Stimulated activated CD8-positive, alpha-beta memory T cell treated with anti-CD3 and anti-CD28 coated beads, Interleukin-15, amount 100 ng/mL, for 1 hour (primary cell): ENCODE results near the gene PLCL1.

Experiments
- DNase-seq: peaks from one replicate; pipeline ENCODE4 v3.0.0-alpha.2; 2020; ENCODE audit warnings: low read depth

PLCL1 gene

DNA sequence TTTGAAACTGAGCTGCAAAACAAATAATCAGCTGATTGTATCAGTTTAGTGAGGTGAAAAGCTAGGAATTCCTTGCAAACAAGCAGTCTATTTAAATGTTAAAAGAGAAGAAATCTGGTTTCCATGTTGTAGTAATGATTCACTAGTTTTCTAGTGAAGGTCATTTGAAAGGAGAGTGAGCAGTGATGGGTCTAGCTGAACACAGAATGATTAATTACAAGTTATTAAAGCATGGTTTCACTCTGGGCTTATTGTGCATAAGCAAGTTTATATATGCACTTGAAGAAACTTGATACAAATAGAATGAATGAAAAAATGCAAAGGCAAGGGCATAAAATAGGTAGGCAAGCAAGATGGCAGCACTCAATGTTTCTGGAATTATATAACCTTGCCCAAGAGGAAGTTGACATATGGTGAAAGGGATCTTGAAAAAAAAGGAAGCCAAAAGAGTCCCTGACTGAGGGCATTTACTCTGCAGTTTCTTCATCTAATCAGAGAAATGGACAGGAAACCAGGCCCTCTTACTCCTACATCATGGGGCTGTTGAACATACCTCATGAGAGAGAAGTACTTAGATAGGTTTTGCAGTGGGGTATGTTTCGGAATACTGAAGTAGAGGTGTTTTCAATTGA is 53.2 kb downstream of the PLCL1 start:
- no peak for DNase-seq

GRCh38 chr2:197858607-197859140 is 54.3 kb downstream of the PLCL1 start:
- DNase-seq, result no peak

GRCh38 chr2:197862246-197862955 is 58.0 kb downstream of the PLCL1 start:
- no peak for DNase-seq

GRCh38 chr2:197863744-197864143 is 59.4 kb downstream of the PLCL1 start:
- no peak for DNase-seq

DNA sequence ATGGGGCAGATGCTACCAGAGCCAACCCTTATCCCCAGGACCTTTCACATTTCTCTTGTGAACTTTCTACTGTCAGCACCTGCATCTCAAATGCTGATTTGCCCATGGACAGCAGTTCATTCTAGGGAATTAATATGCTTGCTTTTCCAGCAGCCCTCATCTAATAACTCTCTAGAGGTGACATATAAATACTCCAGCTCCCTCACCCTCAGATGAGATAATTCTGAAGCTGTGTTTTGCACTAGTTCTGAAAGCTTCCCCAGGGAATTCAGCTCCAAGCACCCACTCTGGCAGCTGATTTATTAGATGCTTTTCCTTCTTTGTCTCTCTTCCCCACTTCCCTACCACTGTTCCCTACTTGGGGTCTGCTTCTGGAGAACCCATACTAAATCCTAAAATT is 62.1 kb downstream of the PLCL1 start:
- DNase-seq, result no peak

- no peak for DNase-seq
Observed at GRCh38 chr2:197867033-197867432, 62.6 kb downstream of the PLCL1 start.

GRCh38 chr2:197867624-197868023 is 63.2 kb downstream of the PLCL1 start:
- no peak for DNase-seq

- no peak for DNase-seq
Observed at GRCh38 chr2:197868206-197868605, 63.8 kb downstream of the PLCL1 start.

- no peak for DNase-seq
Observed at GRCh38 chr2:197869041-197869440, 64.6 kb downstream of the PLCL1 start.

DNA sequence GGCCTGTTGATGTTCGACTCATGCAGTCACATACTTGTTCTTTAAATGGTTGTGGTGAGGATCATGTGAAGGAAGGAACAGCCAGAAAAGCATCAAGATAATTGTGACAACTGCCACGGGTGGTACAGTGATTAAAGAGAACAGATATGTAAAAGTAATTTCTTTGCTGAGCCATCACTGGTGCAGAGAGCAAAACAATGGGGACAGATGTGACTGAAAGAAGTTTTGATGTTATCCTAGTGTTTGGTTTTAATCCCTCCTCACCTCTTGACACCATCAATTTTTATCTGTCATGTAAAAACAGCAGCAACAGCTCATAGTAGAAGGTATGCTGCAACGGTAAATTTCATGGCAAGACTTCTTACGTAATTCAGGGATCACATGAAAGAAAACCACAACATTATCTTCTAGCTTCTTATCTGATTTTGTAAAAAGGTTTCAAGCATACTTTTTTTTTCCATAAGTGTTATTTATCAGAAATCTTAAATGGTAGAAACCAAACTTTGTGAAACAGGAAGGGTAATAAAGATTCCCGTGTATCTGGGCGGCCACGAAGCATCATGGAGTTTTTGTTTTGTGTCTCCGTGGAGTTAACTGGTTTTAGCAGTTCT is 65.2 kb downstream of the PLCL1 start:
- DNase-seq, result no peak

GRCh38 chr2:197870137-197870536 is 65.7 kb downstream of the PLCL1 start:
- no peak for DNase-seq

DNA sequence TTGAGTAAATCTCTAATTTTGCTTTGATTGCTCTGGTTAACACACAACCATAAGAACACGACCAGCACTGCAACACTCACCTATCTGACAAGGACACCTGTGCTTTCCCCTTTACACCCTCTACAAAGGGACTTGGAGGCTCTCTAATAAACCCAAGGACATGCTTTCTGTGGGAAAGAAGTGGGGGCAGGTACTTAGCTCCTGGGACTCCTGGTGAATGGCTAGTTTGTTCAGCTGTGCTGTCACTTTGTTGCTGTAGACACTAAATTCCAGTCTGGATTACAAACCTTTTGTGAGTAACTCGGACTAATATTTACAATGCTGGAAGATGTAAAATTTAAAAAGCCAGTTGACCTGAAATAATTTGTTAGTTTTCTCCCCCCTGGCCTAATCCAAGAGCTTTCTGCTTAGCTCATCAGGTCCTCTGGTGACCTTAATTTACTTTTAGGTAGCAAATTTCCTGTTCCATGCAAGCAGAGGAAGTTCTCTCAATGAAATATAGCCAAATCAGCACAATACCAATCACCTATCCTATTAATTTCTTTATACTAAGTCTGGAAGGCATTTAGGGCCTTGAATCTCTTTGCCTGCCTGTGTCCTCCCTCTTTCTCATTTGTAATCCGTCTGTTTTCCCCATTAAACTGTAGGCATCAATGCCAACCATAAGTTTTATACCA is 67.5 kb downstream of the PLCL1 start:
- DNase-seq, result no peak

- DNase-seq, result no peak
Observed at GRCh38 chr2:197873293-197873701, 68.9 kb downstream of the PLCL1 start.

DNA sequence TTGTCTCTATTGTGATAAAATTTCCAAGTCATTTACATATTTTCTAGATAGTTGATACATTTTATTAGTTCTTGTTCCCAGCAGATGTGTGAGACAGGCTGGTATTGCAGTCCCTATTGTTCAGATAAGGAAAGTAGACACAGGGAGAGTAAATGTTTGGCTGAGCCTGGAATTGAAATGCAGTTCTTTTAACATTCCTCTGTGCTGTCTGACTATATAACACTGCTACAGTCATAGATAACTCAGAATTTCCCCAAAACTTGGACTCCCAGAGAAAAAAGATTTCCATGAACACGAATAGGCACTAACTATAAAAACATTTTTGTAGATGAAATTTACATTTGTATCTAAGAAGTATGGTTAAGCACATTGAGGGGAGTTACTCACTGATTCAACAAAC is 71.4 kb downstream of the PLCL1 start:
- DNase-seq, result no peak

GRCh38 chr2:197876524-197876923 is 72.1 kb downstream of the PLCL1 start:
- no peak for DNase-seq

DNA sequence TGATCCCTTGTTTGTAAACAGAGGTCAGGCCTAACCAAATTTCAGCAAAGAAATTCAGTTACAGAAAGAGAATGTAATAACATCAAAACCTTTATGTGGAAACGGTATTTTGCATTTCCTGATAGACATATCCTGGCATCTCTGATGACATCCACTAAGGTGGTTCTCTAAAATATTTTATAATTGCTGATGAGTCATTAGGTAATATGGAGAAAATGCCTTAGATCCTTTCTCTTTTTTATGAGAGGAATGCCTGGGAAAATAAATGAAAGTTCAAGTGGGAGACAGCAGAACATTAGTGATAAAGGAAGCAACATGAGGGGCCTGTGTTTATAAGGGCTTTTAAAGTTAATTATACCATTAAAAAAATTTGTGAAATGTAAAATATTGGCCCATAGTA is 72.6 kb downstream of the PLCL1 start:
- no peak for DNase-seq

GRCh38 chr2:197878792-197879191 is 74.4 kb downstream of the PLCL1 start:
- no peak for DNase-seq

GRCh38 chr2:197879812-197880408 is 75.5 kb downstream of the PLCL1 start:
- no peak for DNase-seq

GRCh38 chr2:197883354-197884032 is 79.1 kb downstream of the PLCL1 start:
- DNase-seq, result no peak

GRCh38 chr2:197884252-197884651 is 79.9 kb downstream of the PLCL1 start:
- no peak for DNase-seq

GRCh38 chr2:197885126-197885525 is 80.7 kb downstream of the PLCL1 start:
- DNase-seq, result no peak

DNA sequence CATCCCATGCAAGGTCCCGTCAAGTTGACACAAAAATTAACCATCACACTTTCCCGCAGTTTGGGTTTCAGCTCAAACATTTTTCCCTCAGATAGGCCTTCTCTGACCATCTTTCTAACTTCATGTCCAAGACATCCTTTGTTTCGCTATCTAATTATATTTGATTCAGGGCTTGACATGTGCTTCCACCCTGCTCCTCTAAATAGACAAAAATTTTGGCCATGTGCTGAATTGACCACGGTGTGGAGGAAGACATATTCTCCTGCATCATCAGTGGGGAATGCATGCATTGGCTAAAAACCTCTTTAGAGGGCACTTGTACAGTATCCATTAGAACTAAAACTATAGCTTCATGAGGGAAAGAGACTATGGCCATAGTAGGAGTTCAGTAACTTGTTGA is 81.2 kb downstream of the PLCL1 start:
- no peak for DNase-seq
